Activated CD4-positive, alpha-beta T cell treated with anti-CD3 and anti-CD28 coated beads for 48 hours (primary cell): ENCODE data around the gene PYGL.
"Not testable (repeated sequence)": the region's sequence is repeated elsewhere in the genome, so short reads cannot be mapped to it uniquely, and the experiment has no call there.

Source experiments
- DNase-seq: peaks from one replicate; pipeline ENCODE4 v3.0.0-alpha.2; 2020

The PYGL gene

DNA sequence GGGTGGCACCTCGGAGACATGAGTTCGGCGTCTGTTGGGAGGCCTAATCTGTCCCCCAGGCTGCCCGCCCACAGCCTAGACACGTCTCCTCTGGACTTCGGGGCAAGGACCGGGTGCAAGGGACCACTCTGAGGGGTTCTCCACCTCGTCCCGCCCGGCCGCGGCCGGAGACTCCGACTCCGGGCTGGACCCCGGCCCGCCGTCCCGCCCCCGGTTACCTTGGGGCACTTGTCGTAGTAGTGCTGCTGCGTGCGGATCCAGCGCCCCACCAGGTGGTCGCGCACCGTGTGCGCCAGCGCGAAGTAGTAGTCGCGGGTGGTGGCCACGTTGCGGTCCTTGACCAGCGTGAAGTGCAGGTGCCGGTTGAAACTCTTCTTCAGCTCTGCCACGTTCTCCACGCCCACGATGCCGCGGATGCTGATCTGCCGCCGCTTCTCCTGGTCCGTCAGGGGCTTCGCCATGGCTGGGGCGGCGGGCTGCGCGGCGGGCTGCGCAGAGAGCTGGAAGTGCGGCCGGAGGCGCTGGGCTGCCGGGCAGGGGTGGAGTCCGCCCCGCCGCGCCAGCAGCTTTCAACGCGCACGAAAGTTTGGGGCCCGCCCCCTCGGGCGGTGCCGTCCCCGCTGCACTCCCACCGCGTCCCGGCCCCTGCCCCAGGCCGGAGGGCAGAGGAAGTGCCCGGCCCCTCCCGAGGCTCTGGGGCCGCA is at the start of gene PYGL:
PYGL (minus strand) TSS at position 541 of the 704 bp plus-strand sequence; CDS start at position 461, 80 bp downstream.
- DNase-seq = peak; percentile 45

GRCh38 chr14:50985859-50986331 is 41.6 kb upstream of the PYGL start:
- no peak for DNase-seq

- no peak for DNase-seq
Observed at GRCh38 chr14:50985124-50985858, 41.0 kb upstream of the PYGL start.

GRCh38 chr14:50984036-50984710 is 39.9 kb upstream of the PYGL start:
- no peak for DNase-seq

GRCh38 chr14:50979941-50980850 is 35.9 kb upstream of the PYGL start:
- DNase-seq = no peak

GRCh38 chr14:50978888-50979287 is 34.6 kb upstream of the PYGL start:
- DNase-seq = no peak

GRCh38 chr14:50978529-50978871 is 34.2 kb upstream of the PYGL start:
- DNase-seq = no peak

DNA sequence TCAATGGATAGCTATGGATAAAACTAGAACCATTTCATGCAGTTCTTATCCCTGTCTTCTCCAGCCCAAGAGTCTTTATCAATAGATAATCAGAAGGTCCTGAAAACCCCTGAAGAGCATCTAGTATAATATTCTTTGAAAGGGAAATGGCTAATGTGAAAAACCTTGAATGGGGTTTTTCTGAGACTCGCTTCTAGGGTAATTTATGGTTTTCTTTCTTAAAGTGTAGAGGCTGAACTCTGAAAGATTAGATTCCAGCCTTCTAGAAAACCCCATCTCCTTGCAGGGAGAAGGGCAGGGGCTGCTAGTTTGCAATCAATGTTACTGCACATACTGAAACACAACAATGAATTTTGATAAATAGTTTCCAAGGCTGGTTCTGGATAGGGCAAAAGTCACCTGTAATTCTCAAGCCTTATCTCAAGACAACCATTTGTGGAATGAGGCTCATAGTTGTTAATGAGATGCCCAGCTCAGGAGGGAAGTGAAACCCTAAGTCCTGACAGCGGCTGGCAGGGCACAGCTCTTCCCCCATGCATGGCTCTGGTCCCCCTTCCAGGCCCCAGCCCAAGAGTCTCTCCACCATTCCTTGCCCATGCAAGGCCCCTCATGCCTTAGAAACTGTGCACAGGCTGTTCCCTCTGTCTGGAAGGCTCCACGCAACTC is 33.7 kb upstream of the PYGL start:
- no peak for DNase-seq

- no peak for DNase-seq
Observed at GRCh38 chr14:50974118-50974517, 29.8 kb upstream of the PYGL start.

GRCh38 chr14:50972734-50973133 is 28.5 kb upstream of the PYGL start:
- no peak for DNase-seq

DNA sequence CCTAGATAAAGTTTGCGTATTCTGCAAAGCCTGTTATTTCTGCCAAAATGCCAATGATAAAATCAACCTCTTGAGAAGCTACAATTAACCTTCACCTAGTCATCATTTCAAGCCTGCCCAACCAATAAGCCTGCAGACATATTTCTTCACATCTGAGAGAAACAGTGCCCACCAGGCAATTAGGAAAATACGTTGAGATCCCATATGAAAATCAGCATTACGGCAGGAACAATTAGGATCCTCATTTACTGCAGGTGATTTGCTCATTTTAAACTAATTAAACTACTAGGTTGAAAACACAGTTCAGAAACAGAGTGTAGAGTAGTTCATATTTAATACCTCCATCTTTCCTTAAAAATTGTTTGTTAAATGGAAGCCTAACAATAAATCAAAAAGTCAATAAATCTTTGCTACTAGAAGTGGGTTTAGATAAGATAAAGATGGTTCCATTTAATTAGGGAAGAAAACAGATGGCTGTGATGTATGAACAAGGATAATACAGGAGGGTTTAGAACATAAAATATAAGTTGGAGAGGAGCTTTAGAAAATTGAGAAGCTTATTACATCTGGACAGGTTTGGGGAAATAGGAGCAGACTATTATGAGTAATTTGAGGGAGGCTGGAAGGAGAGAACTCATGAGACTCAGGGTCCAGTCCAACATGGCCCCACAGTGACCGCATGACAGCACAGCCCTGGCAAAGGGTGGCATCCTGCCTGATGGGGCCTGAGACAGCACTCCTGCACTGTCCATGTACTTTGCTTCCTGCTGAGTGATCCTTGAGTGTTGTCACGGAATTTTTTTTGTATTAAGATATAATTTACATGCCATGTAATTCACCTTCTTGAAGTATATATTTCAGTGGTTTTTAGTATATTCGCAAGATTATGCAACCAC is 26.9 kb upstream of the PYGL start:
- DNase-seq = no peak

DNA sequence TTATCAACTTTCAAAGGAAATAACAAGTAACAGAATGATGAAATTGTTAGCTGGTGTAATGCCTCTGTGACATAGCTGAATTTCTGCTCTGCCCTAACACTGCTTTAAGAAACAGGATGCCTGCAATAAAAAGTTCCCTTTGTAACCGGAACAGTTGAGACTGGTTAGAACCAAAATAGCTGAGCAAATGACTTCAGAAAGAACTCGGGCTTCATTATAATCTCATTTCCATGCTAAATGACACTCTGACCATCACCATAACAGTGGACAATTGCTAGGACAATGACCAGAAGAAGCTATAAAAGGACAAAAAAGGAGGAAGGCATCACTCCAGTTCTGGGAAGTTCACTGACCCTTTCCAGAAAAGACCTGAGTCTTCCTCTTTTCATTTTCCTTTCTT is 23.5 kb upstream of the PYGL start:
- no peak for DNase-seq

DNA sequence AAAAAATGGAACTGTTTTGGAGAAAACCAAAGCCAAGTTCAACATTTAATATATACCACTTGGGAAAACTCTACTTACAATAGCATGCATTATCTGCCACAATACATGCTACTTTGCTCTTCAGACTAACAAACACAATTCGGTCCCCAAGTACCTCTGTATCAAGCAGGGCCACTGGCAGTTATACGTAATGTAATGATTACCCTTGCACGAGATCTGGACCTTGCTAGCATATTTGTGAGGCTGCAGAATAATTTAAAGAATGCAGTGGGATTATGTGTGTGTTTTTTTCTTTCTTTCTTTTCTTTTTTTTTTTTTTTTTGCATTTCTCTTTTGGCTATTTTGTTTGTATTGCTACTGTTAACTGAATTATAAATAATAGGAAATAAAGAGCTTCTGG is 22.8 kb upstream of the PYGL start:
- DNase-seq = no peak

GRCh38 chr14:50964683-50965390 is 20.6 kb upstream of the PYGL start:
- no peak for DNase-seq

- DNase-seq = no peak
Observed at GRCh38 chr14:50963919-50964318, 19.6 kb upstream of the PYGL start.

DNA sequence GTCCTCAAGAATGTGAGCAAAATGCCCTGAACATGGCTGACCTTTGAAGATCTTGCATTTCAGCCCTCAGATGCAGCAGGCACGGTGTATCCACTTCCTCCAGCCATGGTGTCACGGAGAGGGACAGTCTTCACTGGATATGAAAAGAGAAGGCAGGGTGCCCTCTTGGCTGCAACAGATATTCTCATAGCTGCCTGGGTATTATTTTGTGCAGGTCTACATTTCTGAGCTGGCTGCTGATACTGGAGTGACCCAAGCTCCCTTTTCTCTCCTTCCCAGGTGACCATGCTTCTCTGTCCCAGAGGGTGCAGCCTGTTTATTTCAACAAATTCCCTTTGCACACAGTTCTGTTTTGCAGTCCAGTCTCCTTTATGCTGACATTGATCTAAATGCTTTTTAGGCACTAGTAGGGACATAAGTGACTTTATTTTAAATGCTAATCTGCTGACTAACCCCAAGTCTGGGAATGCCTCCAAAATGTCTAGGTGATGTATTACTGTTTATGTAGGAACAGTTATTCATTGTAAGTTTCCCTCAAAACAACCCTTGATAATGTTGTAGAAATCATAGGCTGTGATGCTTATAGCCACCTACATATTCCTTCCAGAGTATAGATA is 17.4 kb upstream of the PYGL start:
- DNase-seq = no peak

- no peak for DNase-seq
Observed at GRCh38 chr14:50957296-50957695, 13.0 kb upstream of the PYGL start.

GRCh38 chr14:50956421-50956820 is 12.1 kb upstream of the PYGL start:
- not testable (repeated sequence) for DNase-seq

GRCh38 chr14:50955373-50956043 is 11.2 kb upstream of the PYGL start:
- DNase-seq = peak; percentile 78
